Forelimb muscle (tissue), 1 donor: Measurements from ENCODE around the gene BCOR. TPM values are rescaled to one million over a fixed set of nuclear protein-coding genes. Genes with fewer than 3 reads are reported as not detected.

Experiments used
- DNase-seq: peaks from one replicate; pipeline ENCODE4 v3.0.0-alpha.2; 2013; ENCODE audit warnings: low read depth
- polyA plus RNA-seq: library from polyadenylated mRNA; unstranded; fragments of 120-200 nt; gene quantifications from one replicate; pipeline ENCODE4 v1.2.1, GENCODE V29; 2013; ENCODE audit not compliant: insufficient read length

BCOR gene
- polyA plus RNA-seq: 24.0 TPM

DNA sequence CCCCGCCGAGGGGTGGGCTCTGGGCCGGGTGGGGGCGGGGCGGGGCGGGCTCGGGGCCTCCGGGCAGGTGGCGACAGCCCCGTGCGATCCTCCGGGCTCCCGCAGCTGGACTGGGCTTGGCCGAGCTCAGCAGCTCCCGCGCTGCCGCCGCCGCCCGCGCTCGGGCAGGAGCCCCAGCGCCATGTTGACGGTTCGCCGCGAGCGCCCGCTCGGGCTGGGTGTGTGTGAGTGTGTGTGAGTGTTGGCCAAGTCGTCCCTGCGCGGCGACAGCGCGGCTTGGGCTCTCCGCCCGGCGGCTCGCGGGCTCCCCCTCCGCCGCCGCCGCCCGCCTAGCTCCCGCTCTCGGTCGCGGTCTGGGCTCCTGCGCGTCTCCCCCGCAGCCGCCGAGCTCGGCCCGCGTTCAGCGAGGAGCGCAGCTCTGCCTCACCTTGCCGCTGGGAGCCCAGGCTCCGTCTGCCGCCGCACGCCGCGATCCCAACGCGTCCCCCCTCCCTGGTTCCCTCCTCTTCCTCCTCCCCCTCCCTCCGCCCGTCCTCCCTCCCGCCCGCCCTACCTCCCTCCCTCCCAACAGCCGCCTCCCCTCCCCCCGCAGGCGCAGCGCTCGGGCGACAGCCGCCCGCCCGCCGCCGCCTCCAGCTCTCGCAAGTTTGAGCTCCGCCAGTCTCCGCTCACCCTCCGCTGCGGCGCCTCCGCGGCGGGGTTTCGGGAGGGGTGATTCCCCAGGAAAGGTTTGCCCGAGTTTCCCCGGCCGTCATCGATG is at the start of gene BCOR:
BCOR (minus strand) TSS at position 455 of the 760 bp plus-strand sequence. CDS start 20,029 bp downstream, outside the sequence.
- no peak for DNase-seq

DNA sequence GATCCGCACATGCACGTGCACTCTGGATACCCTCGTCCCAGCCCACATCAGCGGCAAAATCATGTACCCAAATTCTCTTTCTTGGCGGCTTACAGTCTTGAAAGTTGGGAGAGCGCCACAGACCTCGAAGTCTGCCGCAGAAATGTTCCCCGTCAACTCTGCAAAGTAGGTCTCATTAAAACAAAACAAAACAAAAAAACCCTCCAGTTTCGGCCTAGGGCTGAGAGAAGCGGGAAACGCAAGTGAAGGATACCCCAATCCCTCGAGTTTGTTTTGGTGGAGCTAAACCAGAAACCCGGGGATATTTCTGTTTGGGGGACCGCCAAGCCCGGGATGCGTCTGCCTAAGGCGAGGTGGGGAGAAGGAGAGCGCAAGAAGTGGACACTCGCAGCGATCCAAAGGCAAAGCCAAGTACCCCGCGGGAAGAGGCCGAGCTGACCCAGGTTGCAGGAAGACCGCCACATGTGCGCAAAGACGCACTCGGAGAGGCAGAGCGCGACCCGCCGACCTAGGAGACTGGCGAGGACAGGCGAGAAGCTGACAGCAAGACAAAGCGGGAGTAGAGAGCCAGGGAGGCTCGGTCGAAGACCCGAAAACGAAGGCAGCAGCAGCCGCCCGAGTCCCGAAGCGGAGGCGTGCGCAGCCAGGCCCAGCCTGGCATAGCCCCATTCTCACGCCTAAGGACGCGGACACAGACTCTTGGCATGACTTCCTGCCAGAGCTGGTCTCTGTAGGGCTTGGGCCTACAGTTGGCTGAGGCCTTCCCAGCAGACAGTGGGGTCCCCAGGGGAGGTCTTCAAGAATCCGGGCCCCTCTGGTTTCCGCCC is 49.6 kb upstream of the BCOR start:
- no peak for DNase-seq

- no peak for DNase-seq
Observed at GRCh38 chrX:40146262-40147125, 48.7 kb upstream of the BCOR start.

- DNase-seq: no peak
Observed at GRCh38 chrX:40145923-40146261, 48.1 kb upstream of the BCOR start.

DNA sequence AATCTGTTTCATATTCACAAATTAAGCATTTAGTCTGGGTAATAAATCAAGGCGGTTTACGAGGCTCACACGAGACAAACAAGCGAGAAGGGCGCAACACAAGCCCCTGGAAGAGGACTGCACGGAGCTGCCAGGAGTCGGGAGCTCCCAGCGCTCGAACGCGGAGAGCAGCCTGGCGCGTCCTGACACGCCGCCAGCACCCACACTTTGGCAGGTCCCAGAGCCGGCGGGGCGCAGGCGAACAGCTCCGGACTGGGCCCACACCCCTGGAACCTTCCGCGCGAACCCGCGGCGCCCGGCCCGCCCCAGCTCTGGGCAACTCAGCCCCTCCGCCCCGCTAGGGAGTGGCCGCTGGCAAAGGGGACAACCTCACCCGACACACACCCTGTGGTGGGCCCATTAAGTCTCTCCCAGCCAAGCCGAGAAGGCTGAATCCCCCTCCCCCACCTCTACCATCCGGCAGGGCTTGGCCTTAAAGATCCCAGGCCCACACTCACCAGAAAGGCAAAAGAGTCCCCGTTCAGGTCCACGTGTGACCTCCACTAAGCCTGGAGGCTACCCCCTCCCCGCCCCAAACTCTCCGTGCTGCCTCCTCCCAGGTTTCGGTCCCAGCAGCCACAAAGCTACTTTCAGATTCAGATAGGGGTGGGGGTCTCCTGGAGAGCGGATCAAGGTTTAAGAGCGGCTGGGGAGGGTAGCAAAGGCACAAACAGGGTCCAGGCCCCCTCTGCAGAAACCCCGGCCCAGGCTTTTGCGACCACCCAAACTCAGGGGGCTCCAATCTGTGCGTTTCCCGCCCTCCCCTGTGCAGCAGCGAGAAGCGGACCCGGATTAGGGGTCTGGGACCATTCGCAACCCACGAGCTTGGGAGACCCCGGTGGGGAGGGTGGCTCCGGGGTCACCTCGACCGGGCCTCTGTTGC is 47.5 kb upstream of the BCOR start:
- DNase-seq: no peak

DNA sequence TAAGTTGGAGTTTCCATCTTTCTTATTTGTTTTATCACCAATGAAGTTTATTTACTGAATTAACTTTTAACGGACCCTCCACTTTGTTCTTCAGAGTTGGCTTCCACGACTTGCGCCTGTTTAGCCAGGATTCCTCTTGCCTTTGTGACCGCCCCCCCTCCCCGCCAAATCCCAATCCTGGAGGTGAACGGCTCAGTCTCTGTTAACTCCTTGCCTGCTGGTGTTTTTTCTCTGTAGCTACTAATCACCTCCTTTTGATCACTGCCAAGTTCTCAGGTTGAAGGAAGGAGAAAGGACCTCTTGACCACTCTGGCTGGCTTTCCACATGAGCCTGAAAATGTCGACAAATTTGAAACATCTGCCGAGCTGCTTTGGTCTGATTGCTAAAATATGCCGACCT is 46.8 kb upstream of the BCOR start:
- no peak for DNase-seq

DNA sequence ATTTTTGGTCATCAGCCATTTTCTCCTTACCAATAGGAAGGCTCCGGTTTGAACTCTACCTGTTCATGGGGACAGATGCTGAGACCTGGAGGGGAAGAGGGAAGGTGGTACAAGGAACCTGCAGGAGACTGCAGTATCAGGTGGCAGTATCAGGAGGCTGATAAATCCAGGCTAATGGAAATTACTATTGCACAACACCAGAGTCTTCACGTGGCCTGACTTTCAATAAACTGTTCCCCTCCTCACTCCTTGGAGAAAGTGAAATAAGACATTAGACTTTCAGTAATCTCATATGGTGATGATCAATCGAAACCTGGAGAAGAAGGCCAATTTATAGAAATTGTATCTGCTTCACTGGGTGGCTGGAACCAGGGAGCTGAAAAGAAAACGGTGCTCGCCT is 46.2 kb upstream of the BCOR start:
- DNase-seq: no peak

GRCh38 chrX:40143001-40143400 is 45.2 kb upstream of the BCOR start:
- no peak for DNase-seq

DNA sequence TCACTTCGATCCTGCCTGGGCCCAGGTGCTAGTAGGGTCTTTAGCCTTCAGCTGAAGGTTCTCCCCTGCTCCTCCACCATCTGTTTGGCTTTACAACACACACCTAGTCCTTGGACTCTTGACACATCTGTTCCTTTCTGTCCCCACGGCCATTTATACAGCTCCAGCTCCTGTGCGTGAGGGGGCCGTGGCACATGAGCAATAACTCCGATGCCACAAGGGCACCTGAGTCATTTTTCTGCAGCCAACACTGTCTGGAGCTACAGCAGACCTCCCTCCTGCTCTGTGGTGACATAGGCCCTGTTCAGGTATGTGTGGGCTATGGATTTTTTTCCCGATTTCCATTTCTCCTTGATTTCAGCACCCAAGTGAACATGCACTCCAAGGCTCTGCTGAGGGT is 44.7 kb upstream of the BCOR start:
- DNase-seq: no peak

DNA sequence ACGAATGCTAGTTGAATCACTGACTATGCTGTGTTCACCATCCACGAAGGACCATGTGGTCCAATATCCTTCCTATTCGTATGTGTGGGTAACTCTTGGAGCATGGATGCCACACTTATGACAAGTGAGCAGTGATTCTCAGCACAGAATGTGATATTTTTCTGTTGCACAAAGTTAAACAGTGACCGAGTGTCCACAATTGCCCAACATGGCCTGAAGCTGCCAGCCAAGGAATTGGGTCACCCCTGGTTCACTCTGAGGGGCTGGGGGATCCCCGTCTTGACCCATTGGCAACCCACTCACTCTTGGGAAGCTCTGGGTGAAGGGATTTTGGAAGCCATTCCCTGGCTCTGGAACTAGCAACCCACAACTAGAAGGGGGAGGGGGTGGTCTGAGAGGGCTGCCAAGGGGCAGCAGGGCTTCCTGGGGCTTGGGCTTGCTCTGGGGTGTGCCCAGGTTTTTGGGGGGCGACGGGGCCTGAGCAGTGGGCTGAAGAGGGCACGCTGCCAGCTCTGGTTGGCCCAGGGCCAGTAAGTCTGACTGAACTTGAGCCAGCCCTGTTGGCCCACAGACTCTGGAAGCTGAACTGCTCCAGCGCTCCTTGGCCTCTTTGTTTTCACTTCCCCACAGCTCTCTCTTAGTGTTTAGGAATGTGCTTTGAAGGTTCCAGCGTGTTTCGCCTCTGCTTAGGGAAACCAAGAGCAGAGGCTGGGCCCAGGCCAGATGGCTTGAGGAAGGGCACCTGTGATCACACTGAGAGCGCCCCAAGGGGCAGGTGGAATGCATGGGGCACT is 43.1 kb upstream of the BCOR start:
- no peak for DNase-seq

DNA sequence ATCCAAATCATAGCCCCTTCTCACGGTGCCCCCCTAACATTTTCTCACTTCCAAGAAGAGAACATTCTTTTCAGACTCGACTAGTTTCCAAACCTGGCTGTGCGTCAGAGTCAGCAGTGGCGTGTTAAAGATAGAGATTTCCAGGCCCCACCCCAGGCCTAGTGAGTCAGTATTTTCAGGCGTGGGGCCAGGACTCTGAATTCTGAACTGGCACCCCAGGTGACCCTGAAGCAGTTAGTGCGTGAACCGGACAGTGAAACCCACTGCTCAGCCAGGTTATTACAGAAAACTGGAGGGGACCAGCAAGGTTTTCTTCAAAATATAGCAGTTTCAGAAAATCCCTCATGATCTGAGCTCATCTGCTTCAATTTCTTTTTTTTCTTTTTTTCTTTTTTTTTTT is 35.0 kb upstream of the BCOR start:
- DNase-seq: no peak

GRCh38 chrX:40131654-40132337 is 34.0 kb upstream of the BCOR start:
- DNase-seq: no peak

- DNase-seq: no peak
Observed at GRCh38 chrX:40130207-40130606, 32.4 kb upstream of the BCOR start.

GRCh38 chrX:40127052-40127451 is 29.3 kb upstream of the BCOR start:
- no peak for DNase-seq

DNA sequence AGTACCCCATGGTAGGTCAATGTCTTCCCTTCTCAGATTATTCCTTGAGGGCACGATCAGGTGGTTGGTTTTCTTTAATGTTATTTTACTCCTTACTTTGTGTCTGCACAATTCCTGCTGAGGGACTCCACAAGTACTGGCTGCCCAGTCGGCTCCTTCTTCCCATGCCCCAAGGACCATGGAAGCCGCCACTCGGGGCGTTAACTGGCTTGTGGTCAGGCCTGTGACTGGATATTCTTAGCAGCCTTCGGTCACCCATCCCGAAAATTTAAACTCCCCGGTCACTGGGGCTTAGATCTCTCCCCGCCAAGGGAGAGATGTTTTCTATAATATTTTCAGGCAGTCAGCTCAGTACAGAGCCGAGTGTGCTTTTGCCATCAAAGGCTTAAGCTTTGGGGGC is 24.7 kb upstream of the BCOR start:
- no peak for DNase-seq

- no peak for DNase-seq
Observed at GRCh38 chrX:40121618-40122017, 23.9 kb upstream of the BCOR start.

DNA sequence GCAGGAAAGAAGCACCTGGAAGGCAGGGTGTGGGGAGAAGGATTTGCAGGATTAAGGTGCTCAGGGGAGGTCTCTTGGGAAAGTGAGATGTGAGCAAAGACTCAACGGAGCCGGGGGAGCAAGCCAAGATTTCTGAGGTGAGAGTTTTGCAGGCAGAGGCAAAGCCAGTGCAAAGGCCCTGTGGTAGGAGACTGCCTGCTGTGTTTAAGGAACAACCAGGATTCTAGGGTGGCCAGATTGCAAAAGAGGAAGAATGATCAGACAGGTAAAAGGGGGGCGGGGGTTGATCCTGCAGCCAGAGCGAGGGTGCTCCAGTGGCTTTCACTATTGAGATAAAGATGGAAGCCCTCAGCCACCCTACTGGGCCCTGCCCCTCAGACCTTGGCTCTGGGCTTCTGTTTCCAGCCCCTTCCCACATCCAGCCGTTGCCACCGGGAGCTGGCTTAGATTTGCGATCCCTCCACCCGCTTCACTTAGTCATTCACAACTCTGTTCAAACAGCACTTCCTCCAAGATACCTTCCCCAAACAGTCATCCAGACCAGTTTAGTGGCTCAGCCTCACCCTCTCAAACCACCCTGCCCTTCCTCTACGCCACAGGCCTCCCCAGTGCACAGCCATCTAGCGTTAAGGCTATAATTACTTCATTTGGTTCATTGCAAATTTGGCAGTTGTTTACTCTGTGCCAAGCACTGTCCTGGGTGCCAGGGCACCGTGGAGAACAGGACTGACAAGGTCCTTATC is 23.3 kb upstream of the BCOR start:
- no peak for DNase-seq

DNA sequence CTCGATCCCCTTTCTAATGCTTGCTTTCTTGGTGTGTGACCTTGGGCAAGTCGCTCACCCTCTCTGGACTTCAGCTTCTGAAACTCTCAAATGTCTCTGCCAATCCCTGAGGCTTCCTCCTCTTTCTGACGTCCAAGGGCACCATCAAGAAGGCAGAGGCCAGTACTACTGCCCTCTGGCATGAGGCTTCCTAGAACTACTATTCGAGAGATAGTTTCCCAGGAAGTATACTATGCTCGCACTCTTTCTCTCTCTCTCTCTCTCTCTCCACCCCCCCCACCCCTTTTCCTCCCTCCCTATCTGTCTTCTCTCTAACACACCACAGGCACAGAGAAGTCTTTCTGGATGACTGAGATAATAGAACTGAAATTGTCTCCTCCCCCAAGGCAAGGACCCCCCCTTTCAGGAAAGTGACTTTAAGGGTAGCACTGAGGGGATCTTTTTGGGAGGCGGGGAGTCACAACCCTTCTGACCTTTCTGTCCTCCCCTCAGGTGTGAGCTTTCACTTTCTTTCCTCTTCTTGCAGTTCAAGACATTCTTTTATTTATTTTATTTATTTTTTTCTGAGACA is 20.0 kb upstream of the BCOR start:
- no peak for DNase-seq

DNA sequence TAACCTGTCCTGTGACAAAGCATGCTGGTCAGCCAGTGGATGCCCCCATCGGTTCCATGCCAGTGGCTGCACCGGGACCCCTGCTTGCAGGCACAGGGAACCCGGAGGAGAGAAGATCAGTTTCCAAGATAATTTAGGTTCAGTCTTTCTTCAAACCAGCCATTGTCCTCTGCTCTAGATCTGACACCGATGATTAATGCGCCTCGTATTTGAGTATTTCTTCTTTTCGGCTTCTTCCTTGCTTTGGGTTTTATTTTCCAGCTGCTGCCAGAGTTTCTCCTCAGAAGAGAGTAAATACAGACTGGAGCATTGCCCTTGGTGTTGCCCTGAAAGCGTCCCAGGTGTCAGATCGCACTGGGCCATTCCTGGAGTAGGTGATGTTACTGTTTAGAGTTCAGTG is 19.2 kb upstream of the BCOR start:
- DNase-seq: no peak
